H1 (cell line): Measurements from ENCODE around the gene SOS1.

Experiments
- CBX5 ChIP-seq: fragments of 300-800, 300-1000 bp; sonication (generic); IDR thresholded peaks from 2 replicates; pipeline ENCODE4 v1.7.1; 2016; ENCODE audit warnings: antibody characterized with exemption, low read length, low read depth
- EZH2 ChIP-seq: fragments of 200-600 bp; sonication (generic); IDR thresholded peaks from 2 replicates; pipeline ENCODE4 v1.7.1; 2012; ENCODE audit warnings: low read depth, mild to moderate bottlenecking, moderate library complexity, low read length, inconsistent platforms; ENCODE audit not compliant: severe bottlenecking
- GABPA ChIP-seq: IDR thresholded peaks from 2 replicates; pipeline ENCODE4 v1.6.1; 2011; ENCODE audit warnings: mild to moderate bottlenecking, low read length, moderate library complexity, borderline replicate concordance; ENCODE audit not compliant: insufficient read depth
- GTF2F1 ChIP-seq: IDR thresholded peaks from 2 replicates; pipeline ENCODE4 v1.6.1; 2012; ENCODE audit warnings: low read depth, low read length, improper control_type of control experiment, borderline replicate concordance
- MAFK ChIP-seq: IDR thresholded peaks from 2 replicates; pipeline ENCODE4 v1.6.1; 2012; ENCODE audit warnings: low read depth, mild to moderate bottlenecking, improper control_type of control experiment, low read length
- MAX ChIP-seq: IDR thresholded peaks from 2 replicates; pipeline ENCODE4 v1.6.1; 2012; ENCODE audit warnings: inconsistent platforms
- POLR2A ChIP-seq, 2 experiments: IDR thresholded peaks; 1 replicate in 1 of 2; 2 replicates in 1 of 2; pipeline ENCODE4 v1.6.1; 2011; ENCODE audit warnings: low read depth in 2 of 2, low read length in 2 of 2, mild to moderate bottlenecking in 2 of 2; ENCODE audit errors: control extremely low read depth in 1 of 2
- RXRA ChIP-seq: IDR thresholded peaks from 2 replicates; pipeline ENCODE4 v1.6.1; 2011; ENCODE audit warnings: low read depth, mild to moderate bottlenecking, low read length, moderate library complexity; ENCODE audit not compliant: insufficient read depth
- TBP ChIP-seq: IDR thresholded peaks from 2 replicates; pipeline ENCODE4 v1.6.1; 2011; ENCODE audit warnings: low read depth, low read length, improper control_type of control experiment
- USF2 ChIP-seq: IDR thresholded peaks from 2 replicates; pipeline ENCODE4 v1.6.1; 2011; ENCODE audit warnings: low read length, improper control_type of control experiment

- TF ChIP-seq RXRA (no peak), MAFK (no peak), MAX (no peak), CBX5 (no peak), EZH2 (no peak), GABPA (no peak), GTF2F1 (no peak), TBP (no peak), USF2 (no peak), POLR2A (IDR thresholded peaks at IDR 0.05; ENCODE audit: control extremely low read depth in 1 of 2, low read depth in 2 of 2, low read length in 2 of 2) (no peak)
Measured at GRCh38 chr2:39145906-39146421, 25.1 kb upstream of the SOS1 start.
